ENCODE data around the gene CAMK1.

The CAMK1 gene

GRCh38 chr3:9786825-9787669 lies 17.3 kb upstream of the CAMK1 start:
- TF ChIP-seq CTCF (conservative IDR thresholded peaks at IDR 0.05; ENCODE audit: control insufficient read depth, insufficient read depth, low read depth, low read length), result peak; percentile 47
- no peak for DNase-seq (ENCODE audit: low read depth)

GRCh38 chr3:9786209-9786739 lies 16.5 kb upstream of the CAMK1 start:
- DNase-seq (ENCODE audit: low read depth), result no peak
- TF ChIP-seq CTCF (conservative IDR thresholded peaks at IDR 0.05; ENCODE audit: control insufficient read depth, insufficient read depth, low read depth, low read length), result no peak
- no peak overlapping the region for H3K4me3 ChIP-seq (ENCODE audit: control insufficient read depth, low read depth, low read length)

More at GRCh38 chr3:9786825-9787669, 17.3 kb upstream of the CAMK1 start:
- no peak overlapping the region for H3K4me3 ChIP-seq (ENCODE audit: control insufficient read depth, low read depth, low read length)

GRCh38 chr3:9785602-9786001 lies 15.9 kb upstream of the CAMK1 start:
- no peak for DNase-seq (ENCODE audit: low read depth)
- H3K4me3 ChIP-seq (ENCODE audit: control insufficient read depth, low read depth, low read length), result no peak overlapping the region
- no peak for TF ChIP-seq CTCF (conservative IDR thresholded peaks at IDR 0.05; ENCODE audit: control insufficient read depth, insufficient read depth, low read depth, low read length)

GRCh38 chr3:9784965-9785364 lies 15.2 kb upstream of the CAMK1 start:
- TF ChIP-seq CTCF (conservative IDR thresholded peaks at IDR 0.05; ENCODE audit: control insufficient read depth, insufficient read depth, low read depth, low read length), result no peak
- no peak for DNase-seq (ENCODE audit: low read depth)
- no peak overlapping the region for H3K4me3 ChIP-seq (ENCODE audit: control insufficient read depth, low read depth, low read length)

- no peak for DNase-seq (ENCODE audit: low read depth)
- no peak for TF ChIP-seq CTCF (conservative IDR thresholded peaks at IDR 0.05; ENCODE audit: control insufficient read depth, insufficient read depth, low read depth, low read length)
- no peak overlapping the region for H3K4me3 ChIP-seq (ENCODE audit: control insufficient read depth, low read depth, low read length)
Observed at GRCh38 chr3:9783954-9784353, 14.2 kb upstream of the CAMK1 start.

- H3K4me3 ChIP-seq (ENCODE audit: control insufficient read depth, low read depth, low read length), result no peak overlapping the region
- no peak for DNase-seq (ENCODE audit: low read depth)
- no peak for TF ChIP-seq CTCF (conservative IDR thresholded peaks at IDR 0.05; ENCODE audit: control insufficient read depth, insufficient read depth, low read depth, low read length)
Observed at GRCh38 chr3:9782770-9783169, 13.0 kb upstream of the CAMK1 start.

Measured in fibroblast of mammary gland (primary cell).